Measurements from ENCODE around the gene PI4K2B. TPM values are rescaled to one million over a fixed set of nuclear protein-coding genes. Genes with fewer than 3 reads are reported as not detected.
"Not testable (repeated sequence)": the region's sequence is repeated elsewhere in the genome, so short reads cannot be mapped to it uniquely, and the experiment has no call there.

The PI4K2B gene
- polyA plus RNA-seq (ENCODE audit: insufficient read length) = 8.4 TPM

DNA sequence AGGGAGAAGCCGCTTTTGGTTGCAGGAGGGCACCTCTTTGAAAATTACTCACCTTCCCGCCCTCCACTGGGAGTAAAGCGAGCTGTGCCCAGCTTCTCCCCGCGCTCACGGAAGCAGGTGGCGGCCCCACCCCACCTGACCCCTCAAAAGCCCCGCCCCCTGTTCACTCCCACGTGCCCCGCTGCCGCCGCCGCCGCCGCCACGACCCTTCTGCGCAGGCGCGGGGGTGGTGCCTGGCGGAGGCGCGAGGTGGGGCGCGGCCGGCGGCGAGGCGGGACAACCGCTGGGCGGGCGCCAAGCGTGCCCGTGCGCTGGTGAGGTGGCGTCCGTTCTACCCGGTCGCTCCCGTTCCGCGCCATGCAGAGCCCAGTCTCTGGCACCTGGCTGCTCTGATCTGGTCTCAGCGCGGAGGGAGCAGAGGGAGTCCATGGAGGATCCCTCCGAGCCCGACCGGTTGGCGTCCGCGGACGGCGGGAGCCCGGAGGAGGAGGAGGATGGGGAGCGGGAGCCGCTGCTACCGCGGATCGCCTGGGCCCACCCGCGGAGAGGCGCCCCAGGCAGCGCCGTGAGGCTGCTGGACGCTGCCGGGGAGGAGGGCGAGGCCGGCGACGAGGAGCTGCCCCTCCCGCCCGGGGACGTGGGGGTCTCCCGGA, at the start of gene PI4K2B:
TSS of gene PI4K2B (plus strand) at position 297 of the 653 bp plus-strand sequence. CDS start at position 428, 131 bp downstream.
- DNase-seq (ENCODE audit: low read depth) = peak; percentile 17

DNA sequence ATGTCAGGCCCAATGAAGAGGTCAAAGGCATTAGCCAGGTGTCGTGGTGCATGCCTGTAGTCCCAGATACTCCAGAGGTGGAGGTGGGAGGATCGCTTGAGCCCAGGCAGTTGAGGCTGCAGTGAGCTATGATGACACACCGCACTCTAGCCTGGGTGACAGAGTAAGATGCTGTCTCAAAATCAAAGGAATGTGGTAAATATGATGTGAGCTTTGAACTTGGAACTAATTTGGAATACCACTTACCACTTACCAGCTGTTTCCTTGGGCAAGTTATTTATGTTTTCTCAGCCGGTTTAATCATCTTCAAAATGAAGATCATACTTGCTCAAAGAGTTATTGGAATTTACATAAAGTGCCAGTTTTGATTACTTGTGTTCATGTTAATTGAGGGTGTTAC, 49.8 kb upstream of the PI4K2B start:
- DNase-seq (ENCODE audit: low read depth) = no peak

DNA sequence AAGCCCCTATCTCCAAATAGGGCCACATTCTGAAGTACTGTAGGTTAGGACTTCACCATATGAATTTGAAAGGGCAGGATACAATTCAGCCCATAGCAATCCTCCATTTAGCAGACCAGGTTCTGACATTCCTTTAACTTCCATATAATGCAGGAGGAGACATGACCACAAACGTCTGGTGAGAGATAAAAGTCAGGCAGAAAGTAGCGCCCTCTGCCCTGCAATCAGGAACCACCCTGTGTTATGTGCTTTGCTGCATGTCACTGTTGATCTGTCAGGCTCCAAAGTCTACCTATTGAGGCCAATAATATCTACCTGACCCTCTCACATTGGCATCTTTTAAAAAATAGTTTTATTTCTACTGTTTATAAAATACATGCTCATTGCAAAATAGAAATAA, 43.4 kb upstream of the PI4K2B start:
- no peak for DNase-seq (ENCODE audit: low read depth)

DNA sequence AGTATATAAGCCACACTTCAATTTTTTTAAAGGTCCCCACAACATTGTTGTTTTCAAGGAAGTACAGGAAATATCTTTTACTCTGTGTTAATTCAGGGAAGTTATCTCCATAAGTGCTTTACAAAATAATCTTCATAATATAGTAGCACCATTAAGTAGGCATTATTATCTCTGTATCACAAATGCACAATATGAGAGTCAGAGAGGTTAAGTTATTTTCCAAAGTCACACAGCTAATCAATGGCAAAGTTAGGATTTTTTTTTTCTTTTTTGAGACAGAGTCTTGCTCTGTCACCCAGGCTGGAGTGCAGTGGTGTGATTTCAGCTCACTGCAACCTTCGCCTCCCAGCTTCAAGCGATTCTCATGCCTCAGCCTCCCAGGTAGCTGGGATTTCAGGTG, 35.1 kb upstream of the PI4K2B start:
- no peak for DNase-seq (ENCODE audit: low read depth)

DNA sequence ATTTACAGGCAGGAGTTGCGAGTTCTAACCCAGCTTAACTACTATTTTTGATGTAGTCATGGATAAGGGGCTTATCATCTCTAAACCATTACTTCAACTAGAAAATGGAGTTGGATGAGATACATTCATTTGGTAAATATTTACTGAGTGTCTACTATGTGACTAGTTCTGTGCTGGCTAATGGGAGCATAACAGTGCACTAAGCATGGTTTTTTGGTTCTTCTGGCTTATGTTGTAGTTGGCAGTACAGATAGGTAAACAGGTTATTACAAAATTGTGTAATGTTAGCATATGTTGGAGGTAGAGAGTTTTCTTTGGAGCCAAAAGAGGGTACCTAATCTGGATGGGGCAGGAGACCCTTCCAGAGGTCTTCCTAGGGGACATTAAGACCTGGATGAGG, 25.8 kb upstream of the PI4K2B start:
- DNase-seq (ENCODE audit: low read depth) = no peak

DNA sequence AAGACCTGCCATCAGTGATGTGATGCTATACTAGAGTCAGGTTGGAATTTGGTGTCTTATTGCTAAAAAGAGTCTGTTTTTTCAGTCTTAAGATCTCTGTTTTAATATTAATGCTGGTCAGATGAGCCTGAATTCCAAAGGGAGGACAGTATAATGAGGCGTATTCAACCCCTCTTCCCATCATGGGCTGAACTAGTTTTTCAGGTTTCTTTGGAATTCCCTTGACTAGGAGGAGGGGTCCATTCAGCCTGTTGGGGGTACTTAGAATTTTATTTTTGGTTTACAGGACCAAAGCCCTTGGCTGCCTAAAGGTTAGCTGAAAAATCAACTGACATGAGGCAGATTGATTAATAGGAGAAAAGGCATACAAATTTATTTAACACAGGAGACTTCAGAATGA, 24.1 kb upstream of the PI4K2B start:
- DNase-seq (ENCODE audit: low read depth) = no peak

DNA sequence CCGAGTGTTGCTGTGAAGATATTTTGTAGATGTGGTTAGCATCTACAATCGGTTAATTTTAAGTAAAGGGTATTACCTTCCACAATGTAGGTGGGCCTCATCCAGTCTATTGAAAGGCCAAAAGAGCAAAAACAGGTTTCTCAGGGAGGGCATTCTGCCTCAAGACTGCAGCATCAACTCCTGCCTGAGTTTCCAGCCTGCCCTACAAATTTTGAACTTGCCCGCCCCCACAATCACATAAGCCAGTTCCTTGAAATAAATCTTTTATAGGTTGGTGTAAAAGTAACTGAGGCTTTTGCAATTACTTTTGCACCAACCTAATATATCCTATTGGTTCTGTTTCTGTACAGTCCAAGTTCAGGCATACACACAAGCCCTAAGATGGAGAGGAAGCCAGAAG, 22.1 kb upstream of the PI4K2B start:
- no peak for DNase-seq (ENCODE audit: low read depth)

DNA sequence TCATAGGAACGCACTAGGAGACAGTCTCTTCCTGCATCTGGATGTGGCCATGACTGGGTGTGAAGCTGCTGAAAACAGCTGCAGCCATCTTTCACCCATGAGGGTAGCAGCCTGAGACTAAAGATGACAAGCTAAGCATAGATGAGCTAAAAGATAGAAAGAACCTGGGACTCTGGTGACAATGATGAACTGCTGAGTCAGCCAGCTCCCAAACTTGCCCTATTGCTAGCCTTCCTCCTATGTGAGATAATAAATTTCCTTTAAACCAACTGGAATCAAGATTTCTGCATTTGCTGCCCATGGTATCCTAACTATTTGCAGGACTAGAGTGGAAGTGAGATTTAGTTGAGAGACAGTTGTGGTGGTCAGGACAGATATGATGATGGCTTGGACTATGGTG, 21.0 kb upstream of the PI4K2B start:
- no peak for DNase-seq (ENCODE audit: low read depth)

DNA sequence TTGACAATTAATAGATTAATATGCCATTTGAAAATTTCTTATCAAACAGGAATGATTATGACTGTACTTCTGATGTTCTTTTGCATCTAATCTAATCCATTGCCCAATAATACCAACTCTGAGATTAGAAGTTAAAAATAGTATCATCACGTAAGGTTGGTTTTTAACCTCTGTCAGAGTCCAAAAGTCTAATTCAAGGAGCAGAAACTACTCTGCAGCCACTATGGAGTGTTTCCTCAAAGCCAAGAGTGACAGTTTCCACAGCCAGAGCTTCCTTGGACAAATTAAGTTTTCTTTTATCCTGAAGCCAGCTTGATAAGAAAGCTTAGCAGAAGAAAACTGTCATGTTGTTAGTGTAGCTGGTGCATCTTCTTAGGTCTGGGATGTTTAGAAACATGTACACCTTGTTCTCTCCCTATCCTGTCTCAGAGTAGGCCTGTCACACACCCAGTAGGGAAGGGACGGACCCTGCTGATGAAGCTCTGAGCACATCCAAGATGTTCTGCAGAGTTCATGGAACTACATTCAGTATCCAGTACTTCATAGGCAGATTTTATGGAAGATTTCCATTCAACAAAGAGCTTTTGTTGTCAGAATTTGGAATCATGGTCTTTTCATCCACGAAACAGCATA, 20.4 kb upstream of the PI4K2B start:
- no peak for DNase-seq (ENCODE audit: low read depth)

DNA sequence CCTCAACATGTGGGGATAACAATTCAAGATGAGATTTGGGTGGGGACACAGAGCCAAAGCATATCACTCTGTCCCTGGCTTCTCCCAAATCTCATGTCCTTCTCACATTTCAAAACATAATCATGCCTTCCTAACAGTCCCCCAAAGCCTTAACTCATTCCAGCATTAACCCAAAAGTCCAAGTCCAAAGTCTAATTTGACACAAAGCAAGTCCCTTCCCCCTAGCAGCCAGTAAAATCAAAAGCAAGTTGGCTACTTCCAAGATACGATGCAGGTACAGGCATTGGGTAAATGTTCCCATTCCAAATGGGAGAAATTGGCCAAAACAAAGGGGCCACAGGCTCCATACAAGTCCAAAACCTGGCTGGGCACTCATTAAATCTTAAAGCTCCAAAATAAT, 19.1 kb upstream of the PI4K2B start:
- DNase-seq (ENCODE audit: low read depth) = not testable (repeated sequence)

DNA sequence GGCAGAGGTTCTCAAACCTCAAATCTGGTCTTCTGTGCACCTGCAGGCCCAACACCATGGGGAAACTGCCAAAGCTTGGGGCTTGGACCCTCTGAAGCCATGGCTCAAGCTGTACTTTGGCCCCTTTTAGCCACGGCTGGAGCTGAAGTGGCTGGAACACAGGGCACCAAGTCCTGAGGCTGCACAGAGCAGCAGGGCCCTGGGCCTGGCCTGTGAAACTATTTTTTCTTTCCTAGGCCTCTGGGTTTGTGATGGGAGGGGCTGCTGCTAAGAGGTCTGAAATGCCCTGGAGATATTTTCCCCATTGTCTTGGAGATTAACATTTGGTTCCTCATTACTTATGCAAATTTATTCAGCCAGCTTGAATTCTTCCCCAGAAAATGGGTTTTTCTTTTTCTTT, 18.3 kb upstream of the PI4K2B start:
- no peak for DNase-seq (ENCODE audit: low read depth)

DNA sequence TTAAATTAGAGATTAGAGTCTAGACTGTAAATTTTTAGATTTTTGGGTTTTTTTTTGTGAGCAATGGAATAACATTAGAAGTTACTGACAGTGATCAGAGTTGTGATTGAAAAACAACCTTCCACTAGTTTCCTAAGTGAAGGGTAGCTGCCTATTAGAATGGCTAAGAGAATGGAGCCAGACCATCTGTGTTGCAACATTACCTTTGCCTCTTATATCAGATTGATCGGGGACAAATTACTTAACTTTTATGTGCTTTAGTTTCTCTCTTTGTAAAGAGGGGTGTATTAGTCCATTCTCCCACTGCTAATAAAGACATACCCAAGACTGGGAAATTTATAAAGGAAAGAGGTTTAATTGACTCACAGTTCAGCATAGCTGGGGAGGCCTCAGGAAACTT, 12.5 kb upstream of the PI4K2B start:
- DNase-seq (ENCODE audit: low read depth) = no peak

DNA sequence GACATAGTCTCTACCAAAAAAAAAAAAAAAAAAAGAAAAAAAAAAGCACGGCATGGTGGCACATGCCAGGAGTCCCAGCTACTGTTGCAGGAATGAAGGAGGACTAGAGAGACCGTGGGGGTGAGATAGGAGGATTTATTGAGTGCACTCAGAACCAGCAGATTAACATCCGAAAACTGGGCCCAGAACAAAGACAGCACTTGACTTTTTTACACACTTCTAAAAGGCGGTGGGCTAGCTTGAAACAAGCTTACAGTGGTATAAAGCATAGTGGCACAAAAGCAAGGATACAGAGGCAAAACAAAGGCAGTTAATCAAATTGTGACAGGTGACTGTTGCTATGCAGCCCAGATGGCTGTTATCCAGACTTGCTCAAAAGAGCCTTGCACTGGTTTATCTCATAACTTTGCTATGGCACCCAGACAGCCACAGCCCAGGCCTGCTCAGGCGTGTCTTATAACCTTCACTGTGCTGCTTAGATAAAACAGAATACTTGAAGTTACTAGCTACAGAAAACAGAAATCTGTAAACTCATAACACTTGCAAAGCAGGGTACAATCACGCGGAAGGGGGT, 9.9 kb upstream of the PI4K2B start:
- no peak for DNase-seq (ENCODE audit: low read depth)

DNA sequence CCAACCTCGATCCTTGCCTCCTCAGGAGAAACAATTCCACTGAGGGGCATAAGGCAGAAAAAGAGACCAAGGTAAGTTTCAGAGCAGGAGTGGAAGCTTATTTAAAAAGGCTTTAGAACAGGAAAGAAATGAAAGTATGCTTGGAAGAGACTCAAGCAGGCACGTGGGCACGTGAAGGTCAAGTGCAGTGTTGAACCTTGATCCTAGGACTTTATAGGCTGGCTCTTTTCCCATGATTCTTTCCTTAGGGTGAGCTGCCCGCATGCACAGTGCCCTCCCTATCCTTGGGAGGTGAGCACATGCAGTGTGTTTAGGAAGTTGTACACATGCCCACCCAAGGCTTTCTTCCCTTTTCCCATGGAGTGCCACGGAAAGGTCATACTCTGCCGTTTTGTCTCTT, 4.0 kb upstream of the PI4K2B start:
- DNase-seq (ENCODE audit: low read depth) = no peak

DNA sequence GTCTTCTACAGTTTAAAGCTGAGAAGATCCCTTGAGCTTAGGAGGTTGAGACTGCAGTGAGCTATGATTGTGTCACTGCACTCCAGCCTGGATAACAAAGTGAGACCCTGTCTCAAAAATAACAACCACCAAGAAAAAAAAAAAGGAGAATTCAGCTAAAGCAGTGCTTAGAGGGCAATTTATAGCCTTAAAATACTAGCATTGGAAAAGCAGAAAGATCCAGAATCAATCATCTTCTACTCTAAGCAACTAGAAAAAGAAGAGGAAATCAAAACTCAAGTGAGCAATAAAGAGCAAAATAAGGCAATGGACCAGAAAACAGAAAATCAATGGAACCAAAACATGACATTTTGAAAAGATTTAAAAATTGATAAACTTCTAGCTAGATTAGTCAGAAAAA, 639 bp upstream of the PI4K2B start:
- no peak for DNase-seq (ENCODE audit: low read depth)

DNA sequence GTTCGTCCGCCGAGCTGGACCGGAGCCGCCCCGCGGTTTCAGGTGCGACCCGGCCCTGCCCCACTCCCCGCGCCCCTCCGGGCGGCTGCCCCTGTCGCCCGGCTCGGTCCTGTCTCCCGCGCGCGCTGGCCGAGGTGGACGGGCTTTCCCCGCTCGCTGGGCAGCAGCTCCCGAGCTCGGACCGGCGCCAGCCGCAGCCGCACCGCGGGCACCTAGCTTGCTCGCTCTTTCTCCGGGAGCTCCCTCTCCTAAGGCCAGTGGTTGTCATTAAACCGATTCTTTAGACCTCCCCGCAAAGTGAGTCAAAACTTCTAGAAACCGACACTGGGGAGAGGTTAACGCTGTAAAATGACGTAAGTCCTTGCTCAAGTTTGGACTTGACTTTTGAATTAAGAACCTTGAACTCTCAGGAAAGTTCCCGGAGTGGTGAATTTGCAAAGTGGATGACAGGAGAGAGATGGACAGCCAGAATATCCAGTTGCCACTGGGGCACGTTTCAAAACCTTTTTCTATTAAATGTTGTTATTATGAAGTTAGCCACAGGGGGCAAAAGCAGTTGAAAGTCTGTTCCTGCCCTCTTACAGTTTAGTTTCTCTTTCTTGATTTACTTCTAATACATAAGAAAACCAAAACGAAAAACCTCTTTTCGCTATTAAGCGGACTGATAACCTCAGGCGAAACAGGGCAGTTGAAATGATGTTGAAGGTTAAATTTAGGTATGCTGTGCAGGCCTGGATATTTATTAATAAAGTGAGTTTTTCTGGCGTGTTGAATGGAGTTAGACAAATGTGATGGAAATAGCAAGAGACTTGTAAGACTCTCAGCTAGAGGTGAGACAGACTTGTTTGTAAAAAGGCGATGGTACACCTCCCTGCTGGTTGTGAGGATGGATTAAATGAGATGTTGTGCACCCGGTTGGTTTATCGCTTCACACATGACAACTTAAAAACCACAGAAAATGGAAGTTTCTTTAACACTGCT, 847 bp downstream of the PI4K2B start:
- DNase-seq (ENCODE audit: low read depth) = peak; percentile 47

DNA sequence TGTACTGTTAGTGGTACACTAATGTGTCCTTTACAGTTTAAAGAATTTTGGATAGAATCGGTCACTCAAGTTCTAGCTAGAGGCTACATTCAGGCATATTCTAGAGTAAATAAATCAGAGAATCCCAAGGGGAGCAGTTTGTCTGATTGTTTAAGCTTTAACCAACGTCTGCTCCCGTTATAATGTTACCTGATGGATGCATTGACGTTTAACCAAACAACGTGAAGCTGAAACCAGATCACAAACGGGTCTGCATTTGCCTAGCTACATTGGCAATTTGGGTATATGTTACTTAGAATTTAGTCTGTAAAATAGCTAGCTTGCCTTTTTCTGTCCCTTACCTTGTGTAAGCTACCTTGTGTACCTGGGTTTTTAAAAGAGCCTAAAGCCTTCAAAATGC, 1.6 kb downstream of the PI4K2B start:
- DNase-seq (ENCODE audit: low read depth) = no peak

DNA sequence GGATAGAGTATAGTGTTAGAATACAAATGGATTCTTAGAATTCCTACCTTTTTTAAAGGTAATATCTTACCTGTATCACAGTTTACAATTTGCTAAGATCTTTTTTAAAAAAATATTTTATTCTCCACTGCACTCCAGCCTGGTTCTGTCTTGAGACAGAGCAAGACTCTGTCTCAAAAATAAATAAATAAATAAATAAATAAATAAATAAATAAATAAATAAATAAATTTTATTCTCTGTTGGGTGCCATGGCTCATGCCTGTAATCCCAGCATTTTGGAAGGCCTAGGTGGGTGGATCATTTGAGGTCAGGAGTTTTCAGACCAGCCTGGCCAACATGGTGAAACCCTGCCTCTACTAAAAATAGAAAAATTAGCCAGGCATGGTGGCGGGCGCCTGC, 2.2 kb downstream of the PI4K2B start:
- not testable (repeated sequence) for DNase-seq (ENCODE audit: low read depth)

DNA sequence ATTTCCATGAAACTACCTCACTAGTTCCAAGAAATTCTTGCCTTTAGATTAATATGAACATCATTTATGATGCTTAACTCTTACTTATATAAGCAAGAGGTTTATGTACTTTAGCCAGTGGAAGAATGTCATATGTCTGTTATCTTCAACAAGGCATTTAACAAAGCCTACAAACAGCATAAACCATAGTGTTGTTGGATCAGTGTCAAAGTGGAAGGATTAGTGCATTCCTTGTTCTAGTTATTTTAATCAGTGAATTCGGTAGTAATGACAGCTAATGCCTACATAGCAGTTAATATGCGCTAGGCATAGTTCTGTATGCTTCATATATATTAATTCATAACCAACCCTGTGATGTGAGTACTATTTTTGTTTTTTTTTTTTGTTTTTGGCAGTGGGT, 3.1 kb downstream of the PI4K2B start:
- DNase-seq (ENCODE audit: low read depth) = no peak

DNA sequence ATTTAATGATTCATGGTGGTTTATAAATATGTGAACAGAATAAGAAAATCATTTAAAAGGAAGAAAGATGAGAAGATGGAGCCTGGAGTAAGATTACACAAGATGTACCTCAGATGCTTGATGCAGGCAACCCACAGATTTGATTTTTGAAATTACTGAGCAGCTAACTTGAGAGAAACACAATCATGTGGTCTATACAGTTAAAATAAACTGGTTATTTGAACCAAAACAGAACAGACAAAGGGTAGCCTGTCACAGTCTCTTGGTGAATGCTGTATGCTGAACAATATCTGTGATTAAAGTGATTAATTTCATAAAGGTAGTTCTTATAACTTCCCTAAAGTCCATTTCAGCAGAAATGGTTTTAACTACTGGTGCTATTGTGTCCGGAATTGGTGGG, 4.2 kb downstream of the PI4K2B start:
- DNase-seq (ENCODE audit: low read depth) = no peak

DNA sequence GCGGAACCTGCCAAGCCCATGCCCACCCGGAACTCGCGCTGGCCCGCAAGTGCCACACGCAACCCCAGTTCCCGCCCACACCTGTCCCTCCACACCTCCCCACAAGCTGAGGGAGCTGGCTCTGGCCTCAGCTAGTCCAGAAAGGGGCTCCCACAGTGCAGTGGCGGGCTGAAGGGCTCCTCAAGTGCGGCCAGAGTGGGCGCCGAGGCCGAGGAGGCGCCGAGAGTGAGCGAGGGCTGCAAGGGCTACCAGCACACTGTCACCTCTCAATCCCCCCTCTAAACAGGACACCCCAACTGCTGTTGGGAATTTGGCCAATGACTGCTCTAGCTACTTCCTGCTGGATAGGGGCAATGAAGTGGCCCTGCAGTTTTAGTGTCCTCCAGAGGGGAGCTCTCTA, 5.7 kb downstream of the PI4K2B start:
- DNase-seq (ENCODE audit: low read depth) = not testable (repeated sequence)

DNA sequence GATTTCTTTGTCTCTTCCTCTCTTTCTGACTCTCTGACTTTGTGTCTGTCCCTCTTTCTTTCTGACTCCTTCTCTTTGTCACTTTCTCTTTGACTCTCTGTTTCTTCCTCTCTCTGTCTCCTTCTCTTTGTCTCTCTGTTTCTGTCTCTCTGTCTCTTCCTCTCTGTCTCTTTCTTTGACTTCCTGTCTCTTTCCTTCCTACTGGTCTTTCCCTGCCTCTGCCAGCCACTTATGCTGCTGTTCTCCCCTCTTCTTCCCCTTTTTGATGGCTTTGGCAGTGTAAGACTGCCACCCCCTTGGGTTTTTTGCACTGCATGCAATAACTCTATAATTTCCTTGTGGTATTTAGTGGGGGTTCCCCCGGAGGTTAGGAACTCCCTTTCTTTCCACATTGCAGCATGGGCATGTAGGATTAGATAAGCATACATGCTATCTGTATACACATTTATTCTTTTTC, 6.9 kb downstream of the PI4K2B start:
- DNase-seq (ENCODE audit: low read depth) = not testable (repeated sequence)
